GM19438 (cell line): Measurements from ENCODE around the gene ACTRT3.
"Not testable (repeated sequence)": the region's sequence is repeated elsewhere in the genome, so short reads cannot be mapped to it uniquely, and the experiment has no call there.

Source experiments
- ATAC-seq: cut with Tn5 transposase; IDR thresholded peaks from one replicate; pipeline ENCODE4 v1.9.1; 2021; ENCODE audit warnings: low read depth; ENCODE audit not compliant: unreplicated experiment

Gene ACTRT3

GRCh38 chr3:169772897-169773816, 3.8 kb upstream of the ACTRT3 start, which contains the start of gene MYNN:
Gene MYNN, plus strand, starts transcription at chr3:169773396. Its CDS starts 900 bp downstream, at chr3:169774296.
- ATAC-seq, result peak; percentile 80

- peak; percentile 21 for ATAC-seq
Measured at GRCh38 chr3:169772305-169772896, 3.0 kb upstream of the ACTRT3 start.

GRCh38 chr3:169771497-169772304, 2.3 kb upstream of the ACTRT3 start:
- ATAC-seq, result no peak

- ATAC-seq, result peak; percentile 71
Measured at GRCh38 chr3:169764882-169765612, 4.3 kb downstream of the ACTRT3 start, which contains the start of gene TERC. Gene TERC, minus strand, starts transcription at chr3:169765060.

GRCh38 chr3:169764312-169764881, 5.0 kb downstream of the ACTRT3 start:
- ATAC-seq, result peak; percentile 35

- ATAC-seq, result no peak
Measured at GRCh38 chr3:169760479-169760878, 8.9 kb downstream of the ACTRT3 start.

- ATAC-seq, result no peak
Measured at GRCh38 chr3:169759256-169759655, 10.1 kb downstream of the ACTRT3 start.

GRCh38 chr3:169758359-169758994, 10.9 kb downstream of the ACTRT3 start:
- ATAC-seq, result no peak

- no peak for ATAC-seq
Measured at GRCh38 chr3:169755488-169755887, 13.9 kb downstream of the ACTRT3 start.

GRCh38 chr3:169754711-169755110, 14.7 kb downstream of the ACTRT3 start:
- no peak for ATAC-seq

- no peak for ATAC-seq
Measured at GRCh38 chr3:169751875-169752274, 17.5 kb downstream of the ACTRT3 start.

- ATAC-seq, result no peak
Measured at GRCh38 chr3:169750665-169751064, 18.7 kb downstream of the ACTRT3 start.

GRCh38 chr3:169748670-169749069, 20.7 kb downstream of the ACTRT3 start:
- no peak for ATAC-seq

- ATAC-seq, result no peak
Measured at GRCh38 chr3:169746924-169747323, 22.4 kb downstream of the ACTRT3 start.

GRCh38 chr3:169744366-169745054, 24.9 kb downstream of the ACTRT3 start:
- no peak for ATAC-seq

- no peak for ATAC-seq
Measured at GRCh38 chr3:169739067-169739466, 30.3 kb downstream of the ACTRT3 start.

GRCh38 chr3:169731857-169732256, 37.5 kb downstream of the ACTRT3 start:
- ATAC-seq, result not testable (repeated sequence)

GRCh38 chr3:169722724-169723123, 46.6 kb downstream of the ACTRT3 start:
- no peak for ATAC-seq

GRCh38 chr3:169718415-169718814, 50.9 kb downstream of the ACTRT3 start:
- ATAC-seq, result not testable (repeated sequence)
